ENCODE measurements around the gene CNOT8.

DNA sequence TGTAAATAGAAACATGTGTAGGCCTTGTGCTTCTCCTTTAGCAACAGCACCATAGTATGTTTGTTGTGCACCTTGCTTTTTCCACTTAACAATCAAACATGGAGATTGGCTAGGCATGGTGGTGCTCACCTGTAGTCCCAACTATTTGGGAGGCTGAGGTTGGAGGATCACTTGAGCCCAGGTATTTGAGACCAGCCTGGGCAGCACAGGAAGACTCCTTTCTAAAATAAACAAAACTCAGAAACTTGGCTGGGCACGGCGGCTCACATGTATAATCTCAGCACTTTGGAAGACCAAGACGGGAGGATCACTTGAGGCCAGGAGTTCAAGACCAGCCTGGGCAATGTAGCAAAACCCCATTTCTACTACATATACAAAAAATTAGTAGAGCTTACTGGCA is 7.1 kb upstream of the CNOT8 start:
- no peak for TF ChIP-seq POLR2AphosphoS5 (IDR thresholded peaks at IDR 0.05)
- TF ChIP-seq, protein P1, sequence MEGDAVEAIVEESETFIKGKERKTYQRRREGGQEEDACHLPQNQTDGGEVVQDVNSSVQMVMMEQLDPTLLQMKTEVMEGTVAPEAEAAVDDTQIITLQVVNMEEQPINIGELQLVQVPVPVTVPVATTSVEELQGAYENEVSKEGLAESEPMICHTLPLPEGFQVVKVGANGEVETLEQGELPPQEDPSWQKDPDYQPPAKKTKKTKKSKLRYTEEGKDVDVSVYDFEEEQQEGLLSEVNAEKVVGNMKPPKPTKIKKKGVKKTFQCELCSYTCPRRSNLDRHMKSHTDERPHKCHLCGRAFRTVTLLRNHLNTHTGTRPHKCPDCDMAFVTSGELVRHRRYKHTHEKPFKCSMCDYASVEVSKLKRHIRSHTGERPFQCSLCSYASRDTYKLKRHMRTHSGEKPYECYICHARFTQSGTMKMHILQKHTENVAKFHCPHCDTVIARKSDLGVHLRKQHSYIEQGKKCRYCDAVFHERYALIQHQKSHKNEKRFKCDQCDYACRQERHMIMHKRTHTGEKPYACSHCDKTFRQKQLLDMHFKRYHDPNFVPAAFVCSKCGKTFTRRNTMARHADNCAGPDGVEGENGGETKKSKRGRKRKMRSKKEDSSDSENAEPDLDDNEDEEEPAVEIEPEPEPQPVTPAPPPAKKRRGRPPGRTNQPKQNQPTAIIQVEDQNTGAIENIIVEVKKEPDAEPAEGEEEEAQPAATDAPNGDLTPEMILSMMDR (IDR thresholded peaks at IDR 0.05 in 8 of 11, conservative IDR thresholded peaks at IDR 0.05 in 3 of 11) = no peak
- TF ChIP-seq POLR2A (IDR thresholded peaks at IDR 0.05) = no peak
